OCI-LY1 (cell line): Measurements from ENCODE around the gene TRAF3IP1.

Experiments used
- CTCF ChIP-seq: fragments of 200-600 bp; sonication (generic), shearing (Covaris generic); IDR thresholded peaks from 2 replicates; pipeline ENCODE4 v1.5.1; 2017; ENCODE audit warnings: mild to moderate bottlenecking, antibody characterized with exemption, low read length, moderate library complexity, mixed read lengths
- EZH2 ChIP-seq: fragments of 200-600 bp; sonication (generic), shearing (Covaris generic); IDR thresholded peaks from 2 replicates; pipeline ENCODE4 v1.8.0; 2017; ENCODE audit warnings: borderline replicate concordance, mixed run types, mild to moderate bottlenecking, antibody characterized with exemption, low read length, moderate library complexity, mixed read lengths

GRCh38 chr2:238406998-238407285 lies 86.6 kb downstream of the TRAF3IP1 start:
- TF ChIP-seq CTCF (no peak), EZH2 (no peak)
